ENCODE results near the gene GRIP1. TPM values are rescaled to one million over a fixed set of nuclear protein-coding genes. Genes with fewer than 3 reads are reported as not detected.

Gene GRIP1
- total RNA-seq, 1 donor from 2014 or later, result 0.47 TPM

- Histone ChIP-seq H3K4me1 (no peaks in the 10 kb centered on the region), H3K36me3 (no peaks in the 10 kb centered on the region), H3K9me3 (replicated peaks) (no peaks in the 10 kb centered on the region), H3K27me3 (ENCODE audit: low read depth) (no peaks in the 10 kb centered on the region), H3K4me3 (no peak overlapping the region), H3K27ac (replicated peaks) (no peak overlapping the region)
- intact Hi-C loops (cut with micrococcal nuclease), result no loop called here
- no peak for DNase-seq
- TF ChIP-seq CTCF (IDR thresholded peaks at IDR 0.05; ENCODE audit: borderline replicate concordance), result no peak
Observed at GRCh38 chr12:66602483-66603143, 76.3 kb downstream of the GRIP1 start.

GRCh38 chr12:66600903-66601302, 78.0 kb downstream of the GRIP1 start:
- no peaks in the 10 kb centered on the region for H3K9me3 ChIP-seq (replicated peaks)
- DNase-seq, result no peak
- H3K4me3 ChIP-seq, result no peak overlapping the region
- H3K27ac ChIP-seq (replicated peaks), result no peak overlapping the region
- intact Hi-C loops (cut with micrococcal nuclease), result no loop called here
- no peaks in the 10 kb centered on the region for H3K36me3 ChIP-seq
- H3K27me3 ChIP-seq (ENCODE audit: low read depth), result no peaks in the 10 kb centered on the region
- TF ChIP-seq CTCF (IDR thresholded peaks at IDR 0.05; ENCODE audit: borderline replicate concordance), result no peak
- H3K4me1 ChIP-seq, result no peaks in the 10 kb centered on the region

GRCh38 chr12:66599816-66600215, 79.1 kb downstream of the GRIP1 start:
- no peaks in the 10 kb centered on the region for H3K27me3 ChIP-seq (ENCODE audit: low read depth)
- TF ChIP-seq CTCF (IDR thresholded peaks at IDR 0.05; ENCODE audit: borderline replicate concordance), result no peak

GRCh38 chr12:66598608-66599007, 80.3 kb downstream of the GRIP1 start:
- DNase-seq, result no peak
- no peak for TF ChIP-seq CTCF (IDR thresholded peaks at IDR 0.05; ENCODE audit: borderline replicate concordance)

More at GRCh38 chr12:66599816-66600215, 79.1 kb downstream of the GRIP1 start:
- Histone ChIP-seq H3K9me3 (replicated peaks) (no peaks in the 10 kb centered on the region), H3K4me1 (no peaks in the 10 kb centered on the region), H3K4me3 (no peak overlapping the region), H3K36me3 (no peaks in the 10 kb centered on the region), H3K27ac (replicated peaks) (no peak overlapping the region)
- intact Hi-C loops (cut with micrococcal nuclease), result no loop called here
- no peak for DNase-seq

GRCh38 chr12:66598079-66598478, 80.8 kb downstream of the GRIP1 start:
- H3K36me3 ChIP-seq, result no peaks in the 10 kb centered on the region
- H3K9me3 ChIP-seq (replicated peaks), result no peaks in the 10 kb centered on the region
- no peak for TF ChIP-seq CTCF (IDR thresholded peaks at IDR 0.05; ENCODE audit: borderline replicate concordance)
- DNase-seq, result no peak
- H3K4me1 ChIP-seq, result no peaks in the 10 kb centered on the region
- H3K27me3 ChIP-seq (ENCODE audit: low read depth), result no peaks in the 10 kb centered on the region
- no peak overlapping the region for H3K4me3 ChIP-seq
- H3K27ac ChIP-seq (replicated peaks), result no peak overlapping the region
- intact Hi-C loops (cut with micrococcal nuclease), result no loop called here

More at GRCh38 chr12:66598608-66599007, 80.3 kb downstream of the GRIP1 start:
- Histone ChIP-seq H3K27me3 (ENCODE audit: low read depth) (no peaks in the 10 kb centered on the region), H3K4me3 (no peak overlapping the region), H3K27ac (replicated peaks) (no peak overlapping the region), H3K4me1 (no peaks in the 10 kb centered on the region), H3K9me3 (replicated peaks) (no peaks in the 10 kb centered on the region), H3K36me3 (no peaks in the 10 kb centered on the region)
- intact Hi-C loops (cut with micrococcal nuclease), result no loop called here
